Endothelial cell (in vitro differentiated cells): ENCODE data around the gene MOB3B. TPM values are rescaled to one million over a fixed set of nuclear protein-coding genes. Genes with fewer than 3 reads are reported as not detected.
A peak's percentile ranks its signal among the peaks of the same experiment; 100 is the strongest.

Source experiments
- DNase-seq: peaks from one replicate; pipeline ENCODE4 v3.0.0; 2021; ENCODE audit warnings: low spot score
- H3K27ac Mint-ChIP-seq: one replicate; pipeline ENCODE4 v1.8.0; 2021; ENCODE audit warnings: mixed read lengths, inconsistent platforms; ENCODE audit not compliant: unreplicated experiment
- H3K27me3 Mint-ChIP-seq: one replicate; pipeline ENCODE4 v1.8.0; 2021; ENCODE audit warnings: mild to moderate bottlenecking, moderate library complexity, mixed read lengths, inconsistent platforms; ENCODE audit not compliant: unreplicated experiment
- H3K36me3 Mint-ChIP-seq: one replicate; pipeline ENCODE4 v1.8.0; 2021; ENCODE audit warnings: mild to moderate bottlenecking, low read depth, mixed read lengths, inconsistent platforms; ENCODE audit not compliant: unreplicated experiment
- H3K4me1 Mint-ChIP-seq: one replicate; pipeline ENCODE4 v1.8.0; 2021; ENCODE audit warnings: mild to moderate bottlenecking, mixed read lengths, inconsistent platforms; ENCODE audit not compliant: unreplicated experiment
- H3K4me3 Mint-ChIP-seq: one replicate; pipeline ENCODE4 v1.8.0; 2021; ENCODE audit warnings: mild to moderate bottlenecking, mixed read lengths, inconsistent platforms; ENCODE audit not compliant: unreplicated experiment
- H3K9me3 Mint-ChIP-seq: one replicate; pipeline ENCODE4 v1.8.0; 2021; ENCODE audit warnings: mixed read lengths, inconsistent platforms; ENCODE audit not compliant: unreplicated experiment
- total RNA-seq: library from RNA; stranded (reverse); fragmentation: NEBNext Ultra II Directional; extraction: Animal tissue kit (Norgen Biotek cat#: 25700); gene quantifications from one replicate; pipeline ENCODE4 v1.2.1, GENCODE V29; 2021; ENCODE audit not compliant: unreplicated experiment
- TF ChIP-seq, protein P1 (sequence below): fragments of 200-600 bp; sonication (generic); IDR thresholded peaks from one replicate; pipeline ENCODE4 v1.5.0; 2021; ENCODE audit warnings: antibody characterized with exemption; ENCODE audit not compliant: unreplicated experiment

MOB3B gene
- total RNA-seq, 1 donor from 2014 or later: 6.4 TPM

DNA sequence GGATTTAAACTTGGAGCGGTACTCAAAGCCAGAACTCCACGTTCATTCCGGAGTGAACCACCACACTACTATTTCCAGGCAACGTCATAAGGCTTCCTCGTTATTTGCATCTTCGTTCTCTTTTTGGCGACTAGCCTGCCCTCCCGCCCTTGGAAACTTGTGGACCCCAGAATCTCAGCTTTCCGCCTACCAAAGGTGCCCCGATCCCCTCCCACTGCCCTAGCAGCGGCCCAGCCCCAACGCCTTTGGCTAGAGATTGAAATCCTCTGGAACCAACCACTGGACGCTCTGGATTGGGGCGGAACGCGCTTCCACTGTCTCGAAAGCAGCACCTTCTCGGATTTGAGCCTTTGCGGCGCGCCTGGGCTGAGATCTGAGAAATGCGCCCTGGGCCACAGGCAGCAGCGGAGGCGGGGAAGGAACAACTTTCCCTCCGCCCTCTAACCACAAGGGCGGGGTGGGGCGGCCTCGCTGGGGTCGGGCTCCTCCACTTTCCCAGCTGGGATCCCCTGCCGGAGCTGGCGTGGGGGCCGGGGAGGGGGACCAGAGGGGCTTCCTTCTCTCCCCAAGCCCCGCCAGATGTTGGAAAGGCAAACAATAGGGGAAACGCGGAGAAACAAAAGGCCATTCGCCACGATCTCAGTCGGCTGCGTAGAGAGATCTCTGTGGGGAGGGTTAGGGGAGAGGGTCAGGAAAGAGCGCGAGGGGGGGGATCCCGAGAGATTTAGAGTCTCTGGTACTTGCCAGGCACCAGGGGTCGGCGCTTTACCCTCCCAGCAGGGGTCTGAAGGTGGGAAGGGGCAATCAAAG lies 1.3 kb downstream of the MOB3B start:
- Mint-ChIP-seq H3K27ac (peak overlapping the region; percentile 55), H3K27me3 (peaks cover 3% of the 10 kb centered on the region), H3K36me3 (no peaks in the 10 kb centered on the region), H3K4me1 (peaks cover 16% of the 10 kb centered on the region), H3K4me3 (peak overlapping the region; percentile 97), H3K9me3 (no peaks in the 10 kb centered on the region)
- TF ChIP-seq, protein P1, sequence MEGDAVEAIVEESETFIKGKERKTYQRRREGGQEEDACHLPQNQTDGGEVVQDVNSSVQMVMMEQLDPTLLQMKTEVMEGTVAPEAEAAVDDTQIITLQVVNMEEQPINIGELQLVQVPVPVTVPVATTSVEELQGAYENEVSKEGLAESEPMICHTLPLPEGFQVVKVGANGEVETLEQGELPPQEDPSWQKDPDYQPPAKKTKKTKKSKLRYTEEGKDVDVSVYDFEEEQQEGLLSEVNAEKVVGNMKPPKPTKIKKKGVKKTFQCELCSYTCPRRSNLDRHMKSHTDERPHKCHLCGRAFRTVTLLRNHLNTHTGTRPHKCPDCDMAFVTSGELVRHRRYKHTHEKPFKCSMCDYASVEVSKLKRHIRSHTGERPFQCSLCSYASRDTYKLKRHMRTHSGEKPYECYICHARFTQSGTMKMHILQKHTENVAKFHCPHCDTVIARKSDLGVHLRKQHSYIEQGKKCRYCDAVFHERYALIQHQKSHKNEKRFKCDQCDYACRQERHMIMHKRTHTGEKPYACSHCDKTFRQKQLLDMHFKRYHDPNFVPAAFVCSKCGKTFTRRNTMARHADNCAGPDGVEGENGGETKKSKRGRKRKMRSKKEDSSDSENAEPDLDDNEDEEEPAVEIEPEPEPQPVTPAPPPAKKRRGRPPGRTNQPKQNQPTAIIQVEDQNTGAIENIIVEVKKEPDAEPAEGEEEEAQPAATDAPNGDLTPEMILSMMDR: no peak
- peak; percentile 75 for DNase-seq

DNA sequence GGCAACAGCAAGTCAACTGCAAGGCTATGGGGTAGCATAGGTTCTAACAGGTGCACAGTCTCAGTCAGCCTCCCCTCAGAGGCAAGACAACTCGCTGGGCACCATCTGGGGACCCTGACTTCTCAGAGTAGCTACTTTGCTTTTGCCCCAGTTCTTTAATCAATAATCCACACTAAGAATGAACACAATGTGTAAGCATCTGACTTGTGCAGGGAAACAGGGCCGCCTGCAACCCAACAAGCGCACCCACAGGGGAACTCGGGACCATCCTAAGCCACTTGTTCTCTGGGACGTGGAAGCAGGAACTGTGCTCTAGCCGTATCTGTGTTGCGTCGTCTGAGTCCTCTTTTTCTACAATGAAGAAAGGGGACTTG lies 1.9 kb downstream of the MOB3B start:
- H3K27ac Mint-ChIP-seq: no peak overlapping the region
- peak overlapping the region; percentile 91 for H3K4me3 Mint-ChIP-seq
- DNase-seq: peak; percentile 7
- TF ChIP-seq, protein P1: no peak
- H3K36me3 Mint-ChIP-seq: no peaks in the 10 kb centered on the region
- H3K27me3 Mint-ChIP-seq: peaks cover 3% of the 10 kb centered on the region
- H3K4me1 Mint-ChIP-seq: peaks cover 20% of the 10 kb centered on the region
- no peaks in the 10 kb centered on the region for H3K9me3 Mint-ChIP-seq

DNA sequence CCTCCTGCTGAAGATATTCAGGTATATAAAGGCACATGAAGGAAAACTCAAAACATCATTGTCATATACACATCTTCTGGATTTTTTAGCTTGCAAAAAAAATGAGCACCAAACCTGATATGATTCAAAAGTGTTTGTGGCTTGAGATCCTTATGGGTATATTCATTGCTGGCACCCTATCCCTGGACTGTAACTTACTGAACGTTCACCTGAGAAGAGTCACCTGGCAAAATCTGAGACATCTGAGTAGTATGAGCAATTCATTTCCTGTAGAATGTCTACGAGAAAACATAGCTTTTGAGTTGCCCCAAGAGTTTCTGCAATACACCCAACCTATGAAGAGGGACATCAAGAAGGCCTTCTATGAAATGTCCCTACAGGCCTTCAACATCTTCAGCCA lies 5.4 kb downstream of the MOB3B start, which contains the start of gene IFNK:
TSS of gene IFNK (plus strand) at position 55 of the 400 bp plus-strand sequence. CDS start at position 102, 47 bp downstream.
- TF ChIP-seq, protein P1: no peak
- Mint-ChIP-seq H3K27me3 (peaks cover 3% of the 10 kb centered on the region), H3K27ac (no peak within 1 kb of the TSS), H3K4me1 (peaks cover 20% of the 10 kb centered on the region), H3K4me3 (no peak within 1 kb of the TSS), H3K9me3 (no peaks in the 10 kb centered on the region), H3K36me3 (no peaks in the 10 kb centered on the region)
- DNase-seq: no peak

DNA sequence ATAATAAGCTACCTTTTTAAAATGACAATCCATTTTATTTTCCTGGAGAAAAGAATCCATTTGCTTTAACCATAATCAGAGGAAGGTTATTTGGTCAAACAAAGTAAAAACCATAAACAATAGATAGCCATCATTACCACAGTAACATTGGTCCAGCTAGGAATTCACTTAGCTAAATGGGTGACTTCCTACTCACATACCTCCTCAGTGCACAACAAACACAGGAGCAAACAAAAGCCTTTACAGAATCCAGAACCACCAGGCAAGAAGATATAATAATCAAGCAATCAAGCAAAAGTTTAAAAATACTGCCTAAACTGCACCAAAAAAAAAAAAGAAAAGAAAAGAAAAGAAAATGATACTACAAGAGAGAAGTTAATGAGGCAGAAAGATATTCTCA lies 6.5 kb downstream of the MOB3B start:
- DNase-seq: no peak
- Mint-ChIP-seq H3K27ac (no peak overlapping the region), H3K27me3 (no peaks in the 10 kb centered on the region), H3K9me3 (no peaks in the 10 kb centered on the region), H3K4me3 (no peak overlapping the region), H3K36me3 (no peaks in the 10 kb centered on the region), H3K4me1 (peaks cover 20% of the 10 kb centered on the region)
- TF ChIP-seq, protein P1: no peak

DNA sequence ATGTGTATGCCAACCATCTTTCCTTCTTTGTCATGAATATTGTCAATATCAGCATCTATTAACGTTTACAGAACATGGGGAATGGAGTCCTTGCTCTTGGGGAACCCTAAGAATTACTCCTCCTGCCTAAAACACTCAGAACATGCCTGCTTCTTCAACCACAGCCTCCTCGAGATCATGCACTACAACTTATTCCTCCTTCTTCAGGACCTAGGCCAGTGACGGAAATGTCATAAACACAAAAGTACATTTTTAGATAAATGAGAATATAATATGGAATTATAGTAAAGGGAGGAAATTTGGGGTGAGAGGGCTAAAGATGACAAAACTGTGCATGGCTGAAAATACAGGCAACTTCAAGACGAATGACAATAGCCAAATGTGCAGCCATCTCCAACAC lies 8.6 kb downstream of the MOB3B start:
- Mint-ChIP-seq H3K9me3 (no peaks in the 10 kb centered on the region), H3K4me1 (peaks cover 14% of the 10 kb centered on the region), H3K36me3 (no peaks in the 10 kb centered on the region), H3K27ac (no peak overlapping the region), H3K4me3 (no peak overlapping the region), H3K27me3 (no peaks in the 10 kb centered on the region)
- no peak for DNase-seq
- TF ChIP-seq, protein P1: no peak
